KG1 (cell line): ENCODE data around the gene CIDEB.
A peak's percentile ranks its signal among the peaks of the same experiment; 100 is the strongest.
"Not testable (repeated sequence)": the region's sequence is repeated elsewhere in the genome, so short reads cannot be mapped to it uniquely, and the experiment has no call there.

Source experiments
- DNase-seq: peaks from one replicate; lab custom pipeline; 2025; lab: John Stamatoyannopoulos, UW

The CIDEB gene

GRCh38 chr14:24332268-24332993, 24.7 kb upstream of the CIDEB start:
- peak; percentile 72 for DNase-seq

GRCh38 chr14:24331731-24332267, 24.0 kb upstream of the CIDEB start:
- DNase-seq, result no peak

GRCh38 chr14:24330973-24331674, 23.3 kb upstream of the CIDEB start:
- no peak for DNase-seq

DNA sequence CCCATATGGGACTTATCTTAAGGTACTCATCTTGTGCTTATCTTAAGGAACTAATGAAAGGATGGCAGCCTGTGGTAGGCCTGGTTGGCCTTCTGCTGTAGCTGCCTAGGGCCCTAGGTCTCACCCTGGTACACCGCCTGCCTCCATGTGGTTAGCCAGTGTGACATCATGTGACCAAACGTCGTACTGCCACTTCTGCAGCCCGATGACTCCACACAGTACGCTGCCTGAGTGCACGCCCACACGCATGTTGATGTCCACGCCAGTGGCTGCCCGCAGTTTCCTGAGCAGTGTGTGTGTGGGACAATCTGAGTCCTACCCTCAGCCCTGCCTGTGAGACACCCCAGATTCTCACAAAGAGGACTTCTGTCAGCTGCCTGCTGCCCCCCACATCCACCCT, 22.0 kb upstream of the CIDEB start:
- DNase-seq, result no peak

DNA sequence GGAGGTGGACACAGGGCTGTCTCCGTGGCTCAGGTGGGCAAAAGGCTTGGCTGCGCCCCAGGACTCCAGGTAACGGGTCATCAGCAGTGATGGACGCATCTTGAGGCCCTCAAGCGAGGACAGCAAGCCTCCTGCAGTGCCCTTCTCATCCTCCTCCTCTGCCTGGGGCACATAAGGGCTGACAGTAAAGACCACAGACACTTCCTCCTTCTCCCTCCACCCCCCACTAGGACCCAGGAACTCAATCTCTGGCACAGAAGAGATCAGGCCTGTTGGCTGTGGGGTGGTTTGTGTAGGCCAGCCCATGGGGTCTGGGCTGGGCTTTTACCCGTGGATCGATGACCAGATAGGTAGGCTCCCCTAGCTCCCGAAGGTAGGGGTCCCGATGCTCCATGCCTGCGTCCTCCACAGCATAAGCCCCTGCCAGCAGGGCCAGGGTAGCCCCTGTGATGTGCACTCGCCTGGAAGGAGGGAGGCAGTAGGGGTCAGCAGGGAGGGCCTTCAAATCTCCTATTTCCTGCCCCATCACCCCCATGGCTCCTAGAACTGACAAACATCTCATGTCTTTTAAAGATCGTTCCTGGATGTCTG, 21.4 kb upstream of the CIDEB start:
- no peak for DNase-seq

DNA sequence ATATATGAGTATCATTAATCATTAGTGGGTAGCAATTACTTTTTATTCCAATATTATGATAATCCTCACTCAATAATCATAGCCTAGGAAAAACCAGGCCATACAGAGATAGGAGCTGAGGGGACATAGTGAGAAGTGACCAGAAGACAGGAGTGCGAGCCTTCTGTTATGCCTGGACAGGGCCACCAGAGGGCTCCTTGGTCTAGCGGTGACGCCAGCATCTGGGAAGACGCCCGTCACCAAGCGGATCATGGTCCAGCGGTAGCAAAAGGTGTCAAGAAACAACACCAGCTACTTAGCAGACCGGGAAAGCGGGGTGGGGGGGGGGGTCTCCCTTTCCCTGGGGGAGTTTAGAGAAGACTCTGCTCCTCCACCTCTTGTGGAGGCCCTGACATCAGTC, 20.1 kb upstream of the CIDEB start:
- not testable (repeated sequence) for DNase-seq

- DNase-seq, result peak; percentile 59
These were observed 19.5 kb upstream of the CIDEB start for GRCh38 chr14:24327303-24327702.

GRCh38 chr14:24325963-24326362, 18.2 kb upstream of the CIDEB start:
- DNase-seq, result no peak

- no peak for DNase-seq
These were observed 17.3 kb upstream of the CIDEB start for GRCh38 chr14:24325041-24325530.

DNA sequence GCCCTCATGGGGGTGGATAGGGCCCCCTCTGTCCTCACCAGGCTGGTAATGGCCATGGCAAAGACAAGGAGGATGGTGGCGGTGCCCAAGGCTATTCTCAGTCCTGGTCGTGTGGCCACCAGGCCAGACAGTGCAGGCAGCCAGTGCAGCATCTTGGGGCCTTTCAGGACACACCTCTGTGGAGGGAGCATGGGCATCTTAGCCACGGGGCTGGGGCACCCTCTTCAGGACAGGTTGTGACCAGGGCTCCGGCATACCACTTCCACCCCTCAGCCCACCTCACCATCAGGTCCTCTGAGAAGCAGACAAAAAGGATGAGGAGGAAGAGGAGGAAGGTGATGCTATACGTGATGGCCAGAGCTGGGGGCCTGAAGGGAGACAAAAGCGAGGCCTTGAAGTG, 16.2 kb upstream of the CIDEB start:
- no peak for DNase-seq

GRCh38 chr14:24323341-24323740, 15.6 kb upstream of the CIDEB start:
- DNase-seq, result no peak

DNA sequence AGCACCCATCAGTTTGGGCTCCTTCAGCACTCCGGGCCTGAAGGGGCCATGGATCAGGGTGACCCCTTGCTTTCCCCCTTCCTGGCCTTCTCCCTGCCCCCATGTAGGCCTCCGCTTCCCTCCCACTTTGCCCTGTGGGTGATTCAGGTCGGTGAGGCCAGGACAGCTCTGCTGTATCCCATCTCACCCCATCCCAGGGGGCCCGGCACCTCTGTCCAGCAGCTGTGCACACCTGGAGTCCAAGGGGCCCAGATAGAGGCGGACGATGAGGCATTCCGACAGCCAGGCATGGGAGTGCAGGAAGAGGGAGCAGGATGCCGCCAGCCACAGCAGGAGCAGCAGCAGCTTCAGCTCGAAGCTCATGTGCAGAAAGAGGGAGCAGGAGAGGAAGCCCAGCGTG, 14.9 kb upstream of the CIDEB start:
- DNase-seq, result no peak

DNA sequence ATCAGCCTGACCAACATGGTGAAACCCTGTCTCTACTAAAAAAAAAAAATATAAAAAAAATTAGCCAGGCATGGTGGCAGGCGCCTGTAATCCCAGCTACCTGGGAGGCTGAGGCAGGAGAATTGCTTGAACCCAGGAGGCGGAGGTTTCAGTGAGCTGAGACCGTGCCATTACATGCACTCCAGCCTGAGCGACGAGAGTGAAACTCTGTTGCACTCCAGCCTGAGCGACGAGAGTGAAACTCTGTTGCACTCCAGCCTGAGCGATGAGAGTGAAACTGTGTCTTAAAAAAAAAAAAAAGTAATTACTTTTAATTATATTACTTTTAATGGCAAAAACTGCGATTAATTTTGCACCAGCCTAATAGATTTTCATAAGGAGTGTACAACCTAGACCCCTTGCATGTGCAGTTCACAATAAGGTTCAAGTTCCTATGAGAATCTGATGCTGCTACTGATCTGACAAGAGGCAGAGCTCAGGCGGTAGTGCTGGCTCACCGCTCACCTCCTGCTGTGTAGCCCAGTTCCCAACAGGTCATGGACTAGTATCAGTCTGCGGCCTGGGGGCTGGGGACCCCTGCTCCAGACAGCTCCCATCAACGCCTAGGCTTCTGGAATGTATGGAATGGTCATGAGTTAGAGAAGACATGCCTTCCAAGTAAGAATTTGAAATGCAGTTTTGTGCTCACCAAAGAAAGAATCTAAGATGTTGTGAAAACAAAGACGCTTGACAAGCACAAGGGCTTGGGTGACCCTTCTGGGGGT, 13.6 kb upstream of the CIDEB start:
- DNase-seq, result no peak

GRCh38 chr14:24317141-24317928, 9.6 kb upstream of the CIDEB start:
- DNase-seq, result no peak

DNA sequence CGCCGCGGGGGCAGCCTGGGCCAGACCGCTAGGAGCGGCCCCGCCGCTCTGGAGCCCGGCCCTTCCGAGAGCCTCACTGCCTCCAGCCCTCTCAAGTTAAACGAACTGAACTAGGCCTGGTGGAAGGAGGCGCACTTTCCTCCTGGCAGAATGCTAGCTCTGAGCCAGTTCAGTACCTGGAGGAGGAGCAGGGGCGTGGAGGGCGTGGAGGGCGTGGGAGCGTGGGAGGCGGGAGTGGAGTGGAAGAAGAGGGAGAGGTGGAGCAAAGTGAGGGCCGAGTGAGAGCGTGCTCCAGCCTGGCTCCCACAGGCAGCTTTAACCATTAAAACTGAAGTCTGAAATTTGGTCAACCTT, 8.8 kb upstream of the CIDEB start:
- DNase-seq, result no peak

DNA sequence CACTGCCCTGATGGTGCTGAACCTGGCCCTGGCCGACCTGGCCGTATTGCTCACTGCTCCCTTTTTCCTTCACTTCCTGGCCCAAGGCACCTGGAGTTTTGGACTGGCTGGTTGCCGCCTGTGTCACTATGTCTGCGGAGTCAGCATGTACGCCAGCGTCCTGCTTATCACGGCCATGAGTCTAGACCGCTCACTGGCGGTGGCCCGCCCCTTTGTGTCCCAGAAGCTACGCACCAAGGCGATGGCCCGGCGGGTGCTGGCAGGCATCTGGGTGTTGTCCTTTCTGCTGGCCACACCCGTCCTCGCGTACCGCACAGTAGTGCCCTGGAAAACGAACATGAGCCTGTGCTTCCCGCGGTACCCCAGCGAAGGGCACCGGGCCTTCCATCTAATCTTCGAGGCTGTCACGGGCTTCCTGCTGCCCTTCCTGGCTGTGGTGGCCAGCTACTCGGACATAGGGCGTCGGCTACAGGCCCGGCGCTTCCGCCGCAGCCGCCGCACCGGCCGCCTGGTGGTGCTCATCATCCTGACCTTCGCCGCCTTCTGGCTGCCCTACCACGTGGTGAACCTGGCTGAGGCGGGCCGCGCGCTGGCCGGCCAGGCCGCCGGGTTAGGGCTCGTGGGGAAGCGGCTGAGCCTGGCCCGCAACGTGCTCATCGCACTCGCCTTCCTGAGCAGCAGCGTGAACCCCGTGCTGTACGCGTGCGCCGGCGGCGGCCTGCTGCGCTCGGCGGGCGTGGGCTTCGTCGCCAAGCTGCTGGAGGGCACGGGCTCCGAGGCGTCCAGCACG, 8.2 kb upstream of the CIDEB start:
- DNase-seq, result no peak

GRCh38 chr14:24315243-24315806, 7.5 kb upstream of the CIDEB start:
- DNase-seq, result no peak

DNA sequence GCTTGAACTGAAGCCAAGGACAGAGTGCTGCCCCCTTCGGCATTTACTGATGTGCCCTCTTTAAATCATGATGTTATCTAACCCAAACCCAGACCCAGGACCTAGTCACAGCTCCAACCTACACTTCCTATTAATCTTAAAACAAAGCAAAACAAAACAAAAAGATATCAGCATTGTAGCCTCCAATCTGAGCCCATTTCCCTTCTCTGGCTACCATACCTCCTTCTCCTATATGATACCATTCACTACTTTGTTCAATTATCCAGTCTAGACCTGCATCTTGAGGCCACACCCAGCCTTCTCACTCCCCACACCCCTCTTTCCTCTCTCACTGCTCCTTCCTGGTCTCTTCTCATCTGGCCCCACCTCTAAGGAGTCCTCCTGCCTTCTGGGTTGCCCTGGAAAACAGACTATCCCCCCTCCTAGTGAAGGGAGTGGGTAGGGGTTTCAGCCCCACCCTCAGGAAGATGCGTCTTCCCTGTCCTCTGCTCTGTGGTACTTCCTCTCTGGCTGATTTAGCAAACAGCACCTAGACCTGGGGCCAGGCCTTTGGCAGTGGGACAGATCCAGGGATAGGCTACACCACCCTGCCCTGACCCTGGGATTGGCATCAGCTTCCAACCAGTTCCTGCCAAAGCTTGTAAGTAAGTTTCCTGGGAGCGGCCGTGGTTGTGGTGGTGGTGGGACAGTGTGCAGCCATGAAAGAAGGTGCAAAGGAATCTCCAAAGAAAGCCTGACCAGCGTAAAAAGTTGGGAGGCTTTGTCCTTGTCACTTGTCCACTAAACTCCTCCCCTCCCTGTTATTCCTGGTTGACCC, 6.8 kb upstream of the CIDEB start:
- no peak for DNase-seq

DNA sequence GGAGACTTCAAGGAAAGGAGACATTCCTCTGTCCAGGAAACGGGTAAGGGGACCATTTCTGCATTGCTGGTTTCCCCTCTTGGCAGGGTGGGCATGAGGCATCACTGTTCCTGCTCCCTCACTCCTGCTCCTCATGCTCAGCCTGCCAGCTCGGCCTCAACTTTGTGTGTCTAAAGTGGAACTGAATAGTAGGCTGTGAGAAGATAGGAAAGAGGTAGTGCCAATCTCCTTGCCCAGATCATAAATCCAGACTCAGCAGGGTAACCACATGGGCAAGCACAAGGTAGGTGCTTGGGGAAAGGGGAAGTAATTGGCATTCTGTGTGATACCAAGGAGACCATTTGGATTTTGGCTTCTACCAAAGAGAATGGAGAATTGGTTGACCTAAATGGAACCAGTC, 6.1 kb upstream of the CIDEB start:
- no peak for DNase-seq
